K562 (cell line): ENCODE measurements around the gene CNPPD1. TPM values are rescaled to one million over a fixed set of nuclear protein-coding genes. Genes with fewer than 3 reads are reported as not detected.

Experiments used
- ATAC-seq: fragments of 200-7000 bp; cut with Tn5 transposase; 3 replicates; pipeline ENCODE4 v1.9.1; 2020; ENCODE audit warnings: moderate library complexity
- BruUV-seq: library from RNA; stranded (reverse); fragments of 400-500 nt; replicated peaks from 2 replicates; lab custom pipeline; 2021; lab: Mats Ljungman, UMichigan
- CTCF ChIA-PET: fragments of 300-600 bp; formaldehyde crosslinking; extraction: SDS; loops from one replicate; lab custom pipeline; 2021; ENCODE audit warnings: low intra/inter-chr PET ratio; lab: Yijun Ruan, JAX
- POLR2A ChIA-PET: fragments of 300-600, 350-650 bp; sonication (Branson Sonifier 250); formaldehyde crosslinking; extraction: SDS; loops from one replicate; lab custom pipeline; 2021; ENCODE audit warnings: antibody characterized with exemption, inconsistent platforms; lab: Yijun Ruan, JAX
- DNase-seq, 4 experiments: peaks; one replicate each; pipeline versions ENCODE4 v3.0.0 to v3.0.0-alpha.2; 2011 to 2018; ENCODE audit warnings: low spot score in 3 of 4, mixed read lengths in 3 of 4; ENCODE audit errors: extremely low read depth in 1 of 4
- FAIRE-seq: peaks from 2 replicates; lab custom pipeline; 2011; peaks lifted over from hg19 to GRCh38; lab: Jason Lieb, UNC
- H2AFZ ChIP-seq: 2 replicates; pipeline ENCODE4 v1.6.0; 2011; ENCODE audit warnings: low read depth, low read length, control low read depth, inconsistent platforms
- H3K27ac ChIP-seq: fragments of 200-600 bp; 3 replicates; pipeline ENCODE4 v1.8.0; 2011; ENCODE audit warnings: low read depth, mild to moderate bottlenecking, control low read depth, inconsistent platforms, low read length, moderate library complexity, mixed read lengths; ENCODE audit errors: extremely low read depth
- H3K27me3 ChIP-seq, 2 experiments: fragments of 300-600 bp in 1 of 2; 2 replicates in 1 of 2; 3 replicates in 1 of 2; pipeline versions ENCODE4 v1.6.0 to v1.8.0; 2011; ENCODE audit warnings: inconsistent platforms in 2 of 2, low read length in 2 of 2, mild to moderate bottlenecking in 1 of 2, mixed read lengths in 1 of 2, moderate library complexity in 1 of 2; ENCODE audit not compliant: control insufficient read depth in 2 of 2, insufficient read depth in 2 of 2
- H3K36me3 ChIP-seq: fragments of 300-600 bp; 3 replicates; pipeline ENCODE4 v1.8.0; 2011; ENCODE audit warnings: mild to moderate bottlenecking, low read length, inconsistent platforms; ENCODE audit not compliant: control insufficient read depth, insufficient read depth
- H3K4me1 ChIP-seq, 2 experiments: fragments of 200-600 bp in 1 of 2; replicated peaks in 1 of 2; 2 replicates in 1 of 2; 3 replicates in 1 of 2; pipeline versions ENCODE4 v1.5.1 to v1.8.0; 2011; ENCODE audit warnings: inconsistent platforms in 2 of 2, low read length in 2 of 2, mild to moderate bottlenecking in 1 of 2, mixed read lengths in 1 of 2, moderate library complexity in 1 of 2; ENCODE audit not compliant: control insufficient read depth in 2 of 2, insufficient read depth in 2 of 2
- H3K4me2 ChIP-seq: 2 replicates; pipeline ENCODE4 v1.6.1; 2011; ENCODE audit warnings: low read length, control low read depth, inconsistent platforms, mixed read lengths; ENCODE audit not compliant: insufficient read depth
- H3K4me3 ChIP-seq: fragments of 200-600 bp; sonication (generic), shearing (Covaris generic); 2 replicates; pipeline ENCODE4 v1.5.1; 2016; ENCODE audit warnings: control low read depth, inconsistent platforms
- H3K79me2 ChIP-seq: fragments of 200-600 bp; 3 replicates; pipeline ENCODE4 v1.8.0; 2011; ENCODE audit warnings: low read length, inconsistent platforms; ENCODE audit not compliant: control insufficient read depth, insufficient read depth
- H3K9ac ChIP-seq, 2 experiments: 2 replicates each; pipeline versions ENCODE4 v1.6.0 to v1.6.1; 2011; ENCODE audit warnings: low read depth in 2 of 2, low read length in 2 of 2, control low read depth in 1 of 2, inconsistent platforms in 1 of 2, mild to moderate bottlenecking in 1 of 2, mixed read lengths in 1 of 2; ENCODE audit not compliant: insufficient read depth in 1 of 2
- H3K9me1 ChIP-seq: one replicate; pipeline ENCODE4 v1.6.0; 2011; ENCODE audit warnings: inconsistent platforms, mild to moderate bottlenecking, low read length, moderate library complexity; ENCODE audit not compliant: control insufficient read depth, insufficient read depth
- H3K9me3 ChIP-seq: replicated peaks from 2 replicates; pipeline ENCODE4 v1.5.1; 2011; ENCODE audit warnings: low read depth, low read length, inconsistent platforms; ENCODE audit not compliant: control insufficient read depth, insufficient read depth
- H4K20me1 ChIP-seq: replicated peaks from 2 replicates; pipeline ENCODE4 v1.6.1; 2011; ENCODE audit warnings: low read length, inconsistent platforms, mixed read lengths; ENCODE audit not compliant: control insufficient read depth, insufficient read depth
- CHD4 ChIP-seq: fragments of 200-600 bp; sonication (generic); IDR thresholded peaks from 3 replicates; pipeline ENCODE4 v1.6.1; 2012; ENCODE audit warnings: low read depth, mild to moderate bottlenecking, mixed read lengths, low read length, inconsistent platforms; ENCODE audit not compliant: insufficient read depth, insufficient replicate concordance, poor library complexity, severe bottlenecking
- COPS2 ChIP-seq: fragments of 450-650 bp; conservative IDR thresholded peaks from 2 replicates; pipeline ENCODE4 v1.6.1; 2016; ENCODE audit warnings: mild to moderate bottlenecking, moderate library complexity
- NR2C1 ChIP-seq, 2 experiments: fragments of 450-650 bp; IDR thresholded peaks; 2 replicates each; pipeline ENCODE4 v1.6.1; 2017; ENCODE audit warnings: mild to moderate bottlenecking in 2 of 2, antibody characterized with exemption in 1 of 2, inconsistent platforms in 1 of 2, missing compliant biosample characterization in 1 of 2, missing genetic modification characterization in 1 of 2
- POLR2A ChIP-seq: fragments of 450-650 bp; conservative IDR thresholded peaks from 2 replicates; pipeline ENCODE4 v1.6.1; 2016
- POLR2B ChIP-seq: fragments of 450-650 bp; IDR thresholded peaks from 2 replicates; pipeline ENCODE4 v1.6.1; 2018; ENCODE audit warnings: low read depth; ENCODE audit not compliant: partially characterized antibody
- POLR2G ChIP-seq: fragments of 200-400 bp; formaldehyde crosslinking; IDR thresholded peaks from 2 replicates; pipeline ENCODE4 v1.6.1; 2017; ENCODE audit warnings: low read depth, mild to moderate bottlenecking, antibody characterized with exemption, low read length, moderate library complexity
- TRIM25 ChIP-seq: fragments of 450-650 bp; IDR thresholded peaks from 2 replicates; pipeline ENCODE4 v1.7.0; 2016; ENCODE audit warnings: borderline replicate concordance
- ZKSCAN8 ChIP-seq: fragments of 200-800 bp; sonication (Bioruptor generic); IDR thresholded peaks from 2 replicates; pipeline ENCODE4 v1.6.1; 2016; ENCODE audit warnings: missing genetic modification characterization, missing compliant biosample characterization
- ZNF274 ChIP-seq: IDR thresholded peaks from 2 replicates; pipeline ENCODE4 v1.6.1; 2011; ENCODE audit warnings: low read depth, mild to moderate bottlenecking, low read length, moderate library complexity, borderline replicate concordance
- ZNF644 ChIP-seq: fragments of 200-800 bp; sonication (Bioruptor generic); IDR thresholded peaks from 2 replicates; pipeline ENCODE4 v1.6.1; 2016; ENCODE audit warnings: low read depth, missing genetic modification characterization, missing compliant biosample characterization
- ZNF696 ChIP-seq: fragments of 250-450 bp; sonication (Bioruptor Pico); conservative IDR thresholded peaks from 2 replicates; pipeline ENCODE4 v1.4.0; 2020; ENCODE audit warnings: mild to moderate bottlenecking, moderate library complexity
- WGBS: fragments of 100-300 bp; shearing (Covaris generic); methylation state at CpG from one replicate; pipeline ENCODE4 v1.1.6; 2016; ENCODE audit warnings: low coverage, mixed read lengths; ENCODE audit not compliant: insufficient coverage; ENCODE audit errors: missing lambda C conversion rate; 5-methylcytosine and 5-hydroxymethylcytosine counted together
- in situ Hi-C: fragments of 300-500 bp; cut with MboI; formaldehyde crosslinking; loops from 4 replicates; pipeline ENCODE4 v1.15.0; 2018; ENCODE audit warnings: inconsistent platforms, mixed read lengths
- intact Hi-C: fragments of 100-400 bp; cut with micrococcal nuclease; formaldehyde crosslinking; loops from 2 replicates; pipeline ENCODE4 v1.14.2; 2022
- polyA plus RNA-seq, 8 experiments: library from polyadenylated mRNA; depleted of rRNA in 4 of 8; stranded (reverse) in 5 of 8; unstranded in 3 of 8; fragments of >200 nt; fragmentation: Nextera tagmentation in 2 of 8; fragmentation: Illumina TruSeq in 1 of 8; extraction: Ambion mirVana in 2 of 8; extraction: Trizol in 1 of 8; gene quantifications; 2 replicates each; pipeline versions ENCODE4 v1.2.1 to v1.2.3, GENCODE V29; 2011 to 2014; ENCODE audit warnings: inconsistent platforms in 1 of 8, missing spikeins in 1 of 8
- total RNA-seq, 7 experiments: library from RNA; depleted of rRNA in 6 of 7; stranded (reverse); fragments of >200 nt in 6 of 7; fragmentation: Illumina TruSeq in 2 of 7; extraction: Trizol in 2 of 7; gene quantifications; 2 replicates each; pipeline versions ENCODE4 v1.2.1 to v1.2.3, GENCODE V29; 2011 to 2021; ENCODE audit warnings: low replicate concordance in 1 of 7

CNPPD1 gene
- total and polyA plus RNA-seq, 9 of the 15 experiments (the other 6 are each of a cell fraction or from before 2014, with no cell fraction given) = 9.9 to 53.5 (median 27.0) TPM

- no peak for DNase-seq
- no peak overlapping the region for H3K4me3 ChIP-seq
- no peak overlapping the region for H3K9ac ChIP-seq
- in situ Hi-C loops = no loop called here
- ChIA-PET POLR2A (no interaction called here), CTCF (no interaction called here)
- TF ChIP-seq ZKSCAN8 = no peak
- no peak for TF ChIP-seq POLR2B
- no peak for TF ChIP-seq NR2C1 (IDR thresholded peaks at IDR 0.05)
- no peak for TF ChIP-seq NR2C1 (tag; IDR thresholded peaks at IDR 0.05)
- no peak for TF ChIP-seq POLR2A
- TF ChIP-seq ZNF644 (tag) = no peak
- no peak for TF ChIP-seq COPS2
- no peak for TF ChIP-seq TRIM25
- no peak for TF ChIP-seq ZNF696
- no peak for TF ChIP-seq ZNF274
- no peak for TF ChIP-seq POLR2G
- TF ChIP-seq CHD4 = no peak
- FAIRE-seq = no peak
- H3K36me3 ChIP-seq = no peaks in the 10 kb centered on the region
- no peaks in the 10 kb centered on the region for H3K27me3 ChIP-seq
- peaks cover 8 to 12% of the 10 kb centered on the region in 2 experiments; a peak in 4 of 5 replicates for H3K4me1 ChIP-seq
- intact Hi-C loops = no loop called here
- no peaks in the 10 kb centered on the region for H3K9me1 ChIP-seq
- WGBS = 51% methylated on average over 3 of the region's 3 CpGs
- no peak for ATAC-seq
- no TSS peak for BruUV-seq
- H3K27ac ChIP-seq = no peak overlapping the region
- H4K20me1 ChIP-seq = no peaks in the 10 kb centered on the region
- H3K4me2 ChIP-seq = no peak overlapping the region
- no peak overlapping the region for H2AFZ ChIP-seq
- H3K9me3 ChIP-seq = no peaks in the 10 kb centered on the region
- H3K79me2 ChIP-seq = no peaks in the 10 kb centered on the region
These were observed 45.4 kb downstream of the CNPPD1 start for GRCh38 chr2:219131327-219131726.
